ENCODE measurements around the gene NKAIN1.

Gene NKAIN1

GRCh38 chr1:31232689-31233088, 7.0 kb downstream of the NKAIN1 start:
- Histone ChIP-seq H3F3A (ENCODE audit: insufficient read depth, low read length) (no peaks in the 10 kb centered on the region), H3K36me3 (ENCODE audit: insufficient read depth, low read length) (no peaks in the 10 kb centered on the region)

GRCh38 chr1:31231802-31232201, 7.9 kb downstream of the NKAIN1 start:
- no peaks in the 10 kb centered on the region for H3K9me3 ChIP-seq (ENCODE audit: low read length)
- no peaks in the 10 kb centered on the region for H3K36me3 ChIP-seq (ENCODE audit: insufficient read depth, low read length)
- H3K4me1 ChIP-seq (ENCODE audit: insufficient read depth, low read length, severe bottlenecking): no peaks in the 10 kb centered on the region
- no peak overlapping the region for H2AFZ ChIP-seq (ENCODE audit: low read length)
- H3K9me2 ChIP-seq (ENCODE audit: low read depth, low read length): no peaks in the 10 kb centered on the region
- TF ChIP-seq, protein P1, sequence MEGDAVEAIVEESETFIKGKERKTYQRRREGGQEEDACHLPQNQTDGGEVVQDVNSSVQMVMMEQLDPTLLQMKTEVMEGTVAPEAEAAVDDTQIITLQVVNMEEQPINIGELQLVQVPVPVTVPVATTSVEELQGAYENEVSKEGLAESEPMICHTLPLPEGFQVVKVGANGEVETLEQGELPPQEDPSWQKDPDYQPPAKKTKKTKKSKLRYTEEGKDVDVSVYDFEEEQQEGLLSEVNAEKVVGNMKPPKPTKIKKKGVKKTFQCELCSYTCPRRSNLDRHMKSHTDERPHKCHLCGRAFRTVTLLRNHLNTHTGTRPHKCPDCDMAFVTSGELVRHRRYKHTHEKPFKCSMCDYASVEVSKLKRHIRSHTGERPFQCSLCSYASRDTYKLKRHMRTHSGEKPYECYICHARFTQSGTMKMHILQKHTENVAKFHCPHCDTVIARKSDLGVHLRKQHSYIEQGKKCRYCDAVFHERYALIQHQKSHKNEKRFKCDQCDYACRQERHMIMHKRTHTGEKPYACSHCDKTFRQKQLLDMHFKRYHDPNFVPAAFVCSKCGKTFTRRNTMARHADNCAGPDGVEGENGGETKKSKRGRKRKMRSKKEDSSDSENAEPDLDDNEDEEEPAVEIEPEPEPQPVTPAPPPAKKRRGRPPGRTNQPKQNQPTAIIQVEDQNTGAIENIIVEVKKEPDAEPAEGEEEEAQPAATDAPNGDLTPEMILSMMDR (IDR thresholded peaks at IDR 0.05; ENCODE audit: low read length): no peak
- no peak for TF ChIP-seq EZH2 (IDR thresholded peaks at IDR 0.05; ENCODE audit: borderline replicate concordance, low read length)
- H3K27me3 ChIP-seq (ENCODE audit: insufficient read depth, low read length): peaks cover 11% of the 10 kb centered on the region; the same call in 1 of the 2 replicates
- H3K9ac ChIP-seq (ENCODE audit: low read length): no peak overlapping the region
- H3K79me2 ChIP-seq (ENCODE audit: insufficient read depth, low read length): no peaks in the 10 kb centered on the region
- no peak overlapping the region for H3K4me2 ChIP-seq (ENCODE audit: low read length)
- no peaks in the 10 kb centered on the region for H4K20me1 ChIP-seq (ENCODE audit: insufficient read depth, low read length)
- H3K27ac ChIP-seq (ENCODE audit: low read depth, low read length, poor library complexity, severe bottlenecking): no peak overlapping the region
- no peaks in the 10 kb centered on the region for H3F3A ChIP-seq (ENCODE audit: insufficient read depth, low read length)
- no peak overlapping the region for H3K4me3 ChIP-seq (ENCODE audit: low read depth, low read length, poor library complexity, severe bottlenecking)

More at GRCh38 chr1:31232689-31233088, 7.0 kb downstream of the NKAIN1 start:
- Histone ChIP-seq H4K20me1 (ENCODE audit: insufficient read depth, low read length) (no peaks in the 10 kb centered on the region), H3K9me2 (ENCODE audit: low read depth, low read length) (no peaks in the 10 kb centered on the region), H3K4me2 (ENCODE audit: low read length) (no peak overlapping the region), H3K27me3 (ENCODE audit: insufficient read depth, low read length) (peaks cover 12% of the 10 kb centered on the region; the same call in 1 of the 2 replicates), H3K9me3 (ENCODE audit: low read length) (no peaks in the 10 kb centered on the region), H3K4me3 (ENCODE audit: low read depth, low read length, poor library complexity, severe bottlenecking) (no peak overlapping the region), H3K4me1 (ENCODE audit: insufficient read depth, low read length, severe bottlenecking) (no peaks in the 10 kb centered on the region), H3K9ac (ENCODE audit: low read length) (no peak overlapping the region), H2AFZ (ENCODE audit: low read length) (no peak overlapping the region), H3K27ac (ENCODE audit: low read depth, low read length, poor library complexity, severe bottlenecking) (no peak overlapping the region), H3K79me2 (ENCODE audit: insufficient read depth, low read length) (no peaks in the 10 kb centered on the region)
- TF ChIP-seq EZH2 (IDR thresholded peaks at IDR 0.05; ENCODE audit: borderline replicate concordance, low read length): no peak
- TF ChIP-seq, protein P1 (IDR thresholded peaks at IDR 0.05; ENCODE audit: low read length): no peak

DNA sequence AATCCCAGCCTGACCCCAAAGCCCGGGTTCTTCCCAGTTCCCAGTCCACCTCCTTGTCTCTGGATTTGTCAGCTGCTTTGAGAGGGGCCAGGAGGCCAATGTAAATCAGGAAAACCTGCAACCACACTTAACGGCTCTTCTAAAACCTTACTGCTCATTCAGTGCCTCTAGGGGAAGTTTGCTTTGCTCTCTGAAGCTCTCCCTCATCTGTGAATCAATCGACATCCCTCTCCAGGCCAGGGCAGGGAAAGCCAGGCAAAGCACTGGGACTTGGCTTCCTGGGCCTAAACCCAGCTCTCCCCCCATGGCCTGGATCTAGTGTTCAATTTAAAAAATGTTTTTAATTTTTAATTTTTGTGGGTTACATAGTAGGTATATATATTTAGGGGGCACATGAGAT, 9.3 kb downstream of the NKAIN1 start:
- Histone ChIP-seq H3K9me3 (ENCODE audit: low read length) (no peaks in the 10 kb centered on the region), H3K4me2 (ENCODE audit: low read length) (no peak overlapping the region), H3K9me2 (ENCODE audit: low read depth, low read length) (no peaks in the 10 kb centered on the region), H3K27ac (ENCODE audit: low read depth, low read length, poor library complexity, severe bottlenecking) (no peak overlapping the region), H2AFZ (ENCODE audit: low read length) (no peak overlapping the region), H3K4me3 (ENCODE audit: low read depth, low read length, poor library complexity, severe bottlenecking) (no peak overlapping the region), H3K36me3 (ENCODE audit: insufficient read depth, low read length) (no peaks in the 10 kb centered on the region), H3K27me3 (ENCODE audit: insufficient read depth, low read length) (peaks cover 6% of the 10 kb centered on the region; the same call in 1 of the 2 replicates), H3K9ac (ENCODE audit: low read length) (no peak overlapping the region), H3K4me1 (ENCODE audit: insufficient read depth, low read length, severe bottlenecking) (no peaks in the 10 kb centered on the region), H3F3A (ENCODE audit: insufficient read depth, low read length) (no peaks in the 10 kb centered on the region), H4K20me1 (ENCODE audit: insufficient read depth, low read length) (no peaks in the 10 kb centered on the region), H3K79me2 (ENCODE audit: insufficient read depth, low read length) (no peaks in the 10 kb centered on the region)
- no peak for TF ChIP-seq EZH2 (IDR thresholded peaks at IDR 0.05; ENCODE audit: borderline replicate concordance, low read length)
- TF ChIP-seq, protein P1 (IDR thresholded peaks at IDR 0.05; ENCODE audit: low read length): no peak
